Loucy (cell line): ENCODE results near the gene ELOVL4.

Experiments
- H2AFZ ChIP-seq: fragments of 200-600 bp; sonication (generic); 2 replicates; pipeline ENCODE4 v1.6.0; 2016; ENCODE audit warnings: antibody characterized with exemption, mild to moderate bottlenecking, low read length, moderate library complexity
- H3F3A ChIP-seq: fragments of 200-600 bp; 2 replicates; pipeline ENCODE4 v1.6.0; 2016; ENCODE audit warnings: antibody characterized with exemption, low read depth, mild to moderate bottlenecking
- H3K27me3 ChIP-seq: fragments of 200-600 bp; sonication (generic); 2 replicates; pipeline ENCODE4 v1.6.1; 2014; ENCODE audit warnings: low read length, mild to moderate bottlenecking; ENCODE audit not compliant: insufficient read depth, poor library complexity, severe bottlenecking
- H3K36me3 ChIP-seq: fragments of 200-600 bp; sonication (generic); 2 replicates; pipeline ENCODE4 v1.6.1; 2016; ENCODE audit warnings: low read length; ENCODE audit not compliant: insufficient read depth
- H3K4me1 ChIP-seq: fragments of 200-600 bp; sonication (generic); 2 replicates; pipeline ENCODE4 v1.5.1; 2014; ENCODE audit warnings: low read length, mild to moderate bottlenecking; ENCODE audit not compliant: insufficient read depth, poor library complexity, severe bottlenecking
- H3K4me2 ChIP-seq: fragments of 200-600 bp; sonication (generic); 2 replicates; pipeline ENCODE4 v1.6.0; 2014; ENCODE audit warnings: antibody characterized with exemption, low read length, low read depth, mild to moderate bottlenecking; ENCODE audit not compliant: poor library complexity, severe bottlenecking
- H3K4me3 ChIP-seq: fragments of 200-600 bp; sonication (generic); 2 replicates; pipeline ENCODE4 v1.5.1; 2014; ENCODE audit warnings: low read length, mild to moderate bottlenecking, mixed read lengths; ENCODE audit not compliant: poor library complexity, severe bottlenecking
- H3K79me2 ChIP-seq: fragments of 200-600 bp; sonication (generic); 2 replicates; pipeline ENCODE4 v1.6.1; 2014; ENCODE audit warnings: low read length; ENCODE audit not compliant: insufficient read depth
- H3K9ac ChIP-seq: fragments of 200-600 bp; sonication (generic); 2 replicates; pipeline ENCODE4 v1.6.0; 2014; ENCODE audit warnings: mild to moderate bottlenecking, low read depth, low read length, moderate library complexity; ENCODE audit not compliant: poor library complexity, severe bottlenecking
- H3K9me2 ChIP-seq: fragments of 200-600 bp; sonication (generic); replicated peaks from 2 replicates; pipeline ENCODE4 v1.6.1; 2016; ENCODE audit warnings: low read depth, low read length, mixed read lengths
- H3K9me3 ChIP-seq: fragments of 200-600 bp; sonication (generic); 2 replicates; pipeline ENCODE4 v1.6.1; 2014; ENCODE audit warnings: mild to moderate bottlenecking, antibody characterized with exemption, low read length, low read depth; ENCODE audit not compliant: insufficient read depth
- H4K20me1 ChIP-seq: fragments of 200-600 bp; sonication (generic); 2 replicates; pipeline ENCODE4 v1.6.0; 2014; ENCODE audit warnings: antibody characterized with exemption, low read length, mild to moderate bottlenecking; ENCODE audit not compliant: insufficient read depth, poor library complexity, severe bottlenecking
- CTCF ChIP-seq: fragments of 200-600 bp; sonication (generic); conservative IDR thresholded peaks from 2 replicates; pipeline ENCODE4 v1.5.1; 2014; ENCODE audit warnings: mild to moderate bottlenecking, antibody characterized with exemption, low read length
- EZH2phosphoT487 ChIP-seq: fragments of 200-600 bp; IDR thresholded peaks from 2 replicates; pipeline ENCODE4 v1.6.1; 2018; ENCODE audit warnings: antibody characterized with exemption, mild to moderate bottlenecking, moderate library complexity, borderline replicate concordance

The ELOVL4 gene

DNA sequence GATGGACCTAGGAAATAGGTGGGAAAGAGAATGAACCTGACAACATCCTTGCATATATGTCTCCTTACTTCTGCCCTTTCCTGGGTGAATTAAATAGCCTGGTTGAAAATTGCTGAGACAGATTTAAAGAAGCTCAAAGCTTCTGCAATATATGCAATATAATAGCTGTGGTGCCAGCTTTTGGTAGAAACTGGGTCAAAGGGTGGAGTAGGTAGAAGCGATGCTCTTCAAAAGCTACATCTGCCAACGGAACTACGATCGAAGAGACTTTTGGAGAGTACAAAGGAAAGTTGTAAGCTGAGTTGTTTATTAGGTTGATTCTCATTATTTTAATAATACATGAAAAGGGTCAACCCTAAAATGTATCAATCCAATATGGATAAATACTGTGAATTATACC is 34.3 kb upstream of the ELOVL4 start:
- H3K9me3 ChIP-seq, result no peaks in the 10 kb centered on the region
- H3K4me3 ChIP-seq, result no peak overlapping the region
- no peak overlapping the region for H2AFZ ChIP-seq
- H4K20me1 ChIP-seq, result no peaks in the 10 kb centered on the region
- TF ChIP-seq EZH2phosphoT487 (no peak), CTCF (no peak)
- no peaks in the 10 kb centered on the region for H3K27me3 ChIP-seq
- no peaks in the 10 kb centered on the region for H3K36me3 ChIP-seq
- H3K4me2 ChIP-seq, result no peak overlapping the region
- H3K9ac ChIP-seq, result no peak overlapping the region
- H3K4me1 ChIP-seq, result peaks cover 9% of the 10 kb centered on the region
- no peaks in the 10 kb centered on the region for H3K9me2 ChIP-seq
- H3K79me2 ChIP-seq, result no peaks in the 10 kb centered on the region
- H3F3A ChIP-seq, result no peaks in the 10 kb centered on the region

DNA sequence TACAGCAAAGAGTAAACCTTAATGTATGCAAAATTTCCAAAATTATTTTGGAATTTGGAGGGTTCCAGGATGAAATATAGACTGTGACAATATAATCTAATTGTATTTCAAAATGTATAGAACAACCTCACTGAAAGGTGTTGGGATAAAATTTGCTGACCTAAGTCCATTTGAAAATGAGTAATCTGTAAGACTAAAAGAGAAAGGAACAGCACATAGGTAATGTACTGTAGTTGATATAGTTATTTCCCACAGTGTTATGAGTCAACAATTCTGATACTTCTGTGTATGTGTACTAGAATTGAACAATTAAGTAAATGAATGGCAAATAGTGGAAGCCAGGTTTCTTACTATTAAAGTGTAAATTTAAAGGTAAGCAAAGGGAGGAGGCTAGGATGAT is 23.8 kb upstream of the ELOVL4 start:
- Histone ChIP-seq H3K4me2 (no peak overlapping the region), H3K9me3 (no peaks in the 10 kb centered on the region; the same call in 1 of the 2 replicates), H3K9me2 (no peaks in the 10 kb centered on the region), H3K27me3 (no peaks in the 10 kb centered on the region), H3K36me3 (no peaks in the 10 kb centered on the region), H3K79me2 (no peaks in the 10 kb centered on the region), H4K20me1 (no peaks in the 10 kb centered on the region), H3F3A (no peaks in the 10 kb centered on the region), H3K9ac (no peak overlapping the region), H2AFZ (no peak overlapping the region), H3K4me1 (no peaks in the 10 kb centered on the region), H3K4me3 (no peak overlapping the region)
- TF ChIP-seq CTCF (no peak), EZH2phosphoT487 (no peak)

GRCh38 chr6:79969784-79970183 is 22.4 kb upstream of the ELOVL4 start:
- H4K20me1 ChIP-seq, result no peaks in the 10 kb centered on the region
- no peaks in the 10 kb centered on the region for H3F3A ChIP-seq
- no peak overlapping the region for H3K4me2 ChIP-seq
- no peaks in the 10 kb centered on the region for H3K9me2 ChIP-seq
- no peaks in the 10 kb centered on the region for H3K79me2 ChIP-seq
- H2AFZ ChIP-seq, result no peak overlapping the region
- peaks cover 6% of the 10 kb centered on the region for H3K4me1 ChIP-seq
- no peak overlapping the region for H3K4me3 ChIP-seq
- H3K36me3 ChIP-seq, result no peaks in the 10 kb centered on the region
- H3K27me3 ChIP-seq, result no peaks in the 10 kb centered on the region
- no peak overlapping the region for H3K9ac ChIP-seq
- no peaks in the 10 kb centered on the region; the same call in 1 of the 2 replicates for H3K9me3 ChIP-seq
- no peak for TF ChIP-seq CTCF
- TF ChIP-seq EZH2phosphoT487, result no peak
